NCI-H1417 (cell line): ENCODE results near the gene MGST3.
A peak's percentile ranks its signal among the peaks of the same experiment; 100 is the strongest.
"Not testable (repeated sequence)": the region's sequence is repeated elsewhere in the genome, so short reads cannot be mapped to it uniquely, and the experiment has no call there.

Experiments used
- DNase-seq, 3 experiments: peaks; one replicate each; lab custom pipeline; 2025; lab: John Stamatoyannopoulos, UW

MGST3 gene

DNA sequence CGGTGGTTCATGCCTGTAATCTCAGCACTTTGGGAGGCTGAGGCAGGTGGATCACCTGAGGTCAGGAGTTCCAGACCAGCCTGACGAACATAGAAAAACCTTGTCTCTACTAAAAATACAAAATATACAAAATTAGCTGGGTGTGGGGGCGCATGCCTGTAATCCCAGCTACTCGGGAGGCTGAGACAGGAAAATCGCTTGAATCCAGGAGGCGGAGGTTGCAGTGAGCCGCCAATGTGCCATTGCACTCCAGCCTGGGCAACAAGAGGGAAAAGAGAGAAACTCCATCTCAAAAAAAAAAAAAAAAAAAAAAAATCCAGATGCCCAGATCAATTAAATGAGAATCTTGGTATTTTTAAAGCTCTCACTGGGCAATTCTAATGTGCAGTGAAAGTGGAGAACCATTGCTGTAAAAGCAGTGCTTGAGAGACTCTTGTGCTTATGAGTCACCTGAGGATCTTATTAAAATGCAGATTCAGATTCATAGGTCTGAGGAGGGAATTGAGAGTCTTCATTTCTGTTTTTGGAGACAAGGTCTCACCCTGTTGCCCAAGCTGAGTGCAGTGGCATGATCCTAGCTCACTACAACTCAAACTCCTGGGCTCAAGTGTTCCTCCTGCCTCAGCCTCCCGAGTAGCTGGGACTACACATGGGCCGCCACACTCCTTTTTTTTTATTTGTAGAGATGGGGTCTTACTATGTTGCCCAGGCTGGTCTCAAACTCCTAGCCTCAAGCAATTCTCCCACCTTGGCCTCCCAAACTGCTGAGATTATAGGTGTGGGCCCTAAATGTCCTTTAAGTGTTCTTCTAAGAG lies 27.9 kb downstream of the MGST3 start:
- DNase-seq = not testable (repeated sequence)

DNA sequence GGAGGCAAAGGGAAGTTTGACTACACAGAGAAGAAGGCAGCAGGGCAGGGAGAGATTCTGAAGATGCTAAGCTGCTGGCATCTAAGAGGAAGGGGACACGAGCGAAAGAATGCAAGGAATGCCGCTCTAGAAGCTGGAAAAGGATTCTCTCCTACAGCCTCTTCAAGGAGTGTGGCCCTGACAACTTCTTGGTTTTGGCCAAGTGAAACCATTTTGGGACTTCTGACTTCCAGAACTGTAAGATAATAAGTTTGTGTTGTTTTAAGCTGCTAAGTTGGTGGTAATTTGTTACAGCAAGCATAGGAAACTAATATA lies 28.5 kb downstream of the MGST3 start:
- DNase-seq = no peak

DNA sequence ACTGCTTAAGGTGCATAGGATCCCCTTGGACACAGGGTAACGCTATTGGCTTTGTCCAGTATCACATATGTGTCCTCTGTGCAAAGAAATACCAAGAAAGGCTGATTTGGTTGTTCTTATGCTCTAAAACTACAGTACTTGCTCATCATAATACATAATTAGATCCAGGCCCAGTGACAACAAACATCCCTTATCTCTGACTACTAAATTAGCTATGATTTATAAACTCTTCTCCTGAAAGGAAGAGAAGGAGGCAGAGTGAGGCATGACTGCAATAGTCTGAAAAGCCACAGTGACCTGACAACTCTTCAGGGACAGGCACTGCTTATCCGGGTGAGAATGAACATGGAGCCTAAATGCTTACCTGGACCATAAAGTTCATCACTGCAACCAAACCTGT lies 30.7 kb downstream of the MGST3 start:
- no peak for DNase-seq

GRCh38 chr1:165662186-165662585 lies 31.2 kb downstream of the MGST3 start:
- DNase-seq = no peak

DNA sequence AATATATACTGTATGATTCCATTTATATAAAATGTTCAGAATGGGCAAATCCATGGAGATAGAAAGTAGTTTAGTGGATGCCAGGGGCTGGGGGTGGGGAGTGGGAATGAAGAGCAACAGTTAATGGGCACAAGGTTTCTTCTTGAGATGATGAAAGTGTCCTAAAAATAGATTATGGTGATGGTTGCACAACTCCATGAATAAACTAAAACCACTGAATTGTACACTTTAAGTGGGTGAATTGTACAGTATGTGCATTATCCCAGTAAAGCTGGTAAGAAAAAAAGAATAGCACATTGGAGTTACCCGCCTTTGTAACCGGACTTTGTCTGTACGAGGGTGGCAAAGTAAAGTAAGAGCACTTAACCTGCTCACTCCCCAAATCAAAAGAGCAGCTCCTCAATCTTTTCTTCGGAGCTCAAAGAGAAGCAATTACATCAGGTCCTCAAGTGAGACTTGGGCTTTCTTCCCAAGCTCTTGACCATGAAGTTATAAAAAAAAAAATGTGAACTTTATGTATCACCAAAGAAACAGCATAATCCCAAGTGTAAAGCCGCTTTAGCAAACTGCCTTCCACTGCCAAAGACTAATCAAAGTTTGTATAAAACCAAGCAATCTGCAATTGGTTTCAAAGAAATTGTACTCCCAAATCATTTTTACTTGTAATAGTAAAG lies 35.3 kb downstream of the MGST3 start:
- peak in 1 of 3 experiments; percentile 26 for DNase-seq

GRCh38 chr1:165668184-165668583 lies 37.1 kb downstream of the MGST3 start:
- no peak for DNase-seq

DNA sequence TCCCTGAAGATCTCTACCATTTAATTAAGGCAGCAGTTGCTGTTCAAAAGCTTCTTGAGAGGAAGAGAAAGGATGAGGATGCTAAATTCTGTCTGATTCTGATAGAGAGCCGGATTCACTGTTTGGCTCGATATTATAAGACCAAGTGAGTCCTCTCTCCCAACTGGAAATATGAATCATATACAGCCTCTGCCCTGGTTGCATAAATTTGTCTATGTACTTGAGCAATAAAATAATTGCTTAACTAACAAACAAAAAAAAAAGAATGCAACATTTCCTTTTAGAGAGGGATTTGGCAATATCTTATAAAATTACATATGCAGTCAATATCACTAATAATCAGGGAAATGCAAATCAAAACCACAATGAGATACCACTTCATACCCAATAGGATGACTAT lies 40.5 kb downstream of the MGST3 start:
- DNase-seq = no peak

GRCh38 chr1:165674599-165674998 lies 43.6 kb downstream of the MGST3 start:
- no peak for DNase-seq

DNA sequence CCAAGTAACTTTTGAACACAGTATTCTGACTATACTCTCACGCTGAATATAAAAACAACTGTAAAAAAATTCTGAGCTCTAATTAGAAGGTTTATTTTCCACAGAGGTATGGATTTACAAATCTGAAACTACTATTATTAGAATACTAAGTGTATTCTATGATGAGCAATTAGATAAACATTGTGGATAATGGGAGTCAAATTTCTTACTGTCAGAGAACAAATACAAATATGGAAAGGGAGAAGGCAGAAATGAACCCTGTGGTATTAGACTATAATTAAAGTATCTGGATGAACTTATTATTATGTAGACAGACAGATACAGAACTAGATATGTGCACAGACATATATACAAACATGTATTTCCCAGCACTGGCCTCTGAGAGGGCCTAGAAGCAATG lies 44.8 kb downstream of the MGST3 start:
- DNase-seq = peak in 1 of 3 experiments; percentile 22

DNA sequence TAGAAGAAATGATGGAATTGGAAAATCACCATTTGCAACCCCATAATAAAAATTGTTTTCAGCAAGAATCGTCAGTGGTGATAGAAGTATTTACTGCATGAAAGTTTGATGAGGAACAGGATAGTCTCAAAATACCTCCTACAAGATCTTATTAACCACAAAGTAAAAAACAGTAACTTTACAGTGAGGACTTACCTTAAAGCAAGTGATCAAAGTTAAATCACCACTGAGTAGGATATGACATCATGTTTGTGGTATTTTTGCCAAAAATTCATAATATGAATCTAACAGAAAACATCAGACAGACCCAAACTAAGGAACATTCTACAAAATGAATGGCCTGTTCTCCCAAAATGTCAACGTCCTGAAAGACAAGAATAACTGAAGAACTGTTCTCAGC lies 47.5 kb downstream of the MGST3 start:
- no peak for DNase-seq

DNA sequence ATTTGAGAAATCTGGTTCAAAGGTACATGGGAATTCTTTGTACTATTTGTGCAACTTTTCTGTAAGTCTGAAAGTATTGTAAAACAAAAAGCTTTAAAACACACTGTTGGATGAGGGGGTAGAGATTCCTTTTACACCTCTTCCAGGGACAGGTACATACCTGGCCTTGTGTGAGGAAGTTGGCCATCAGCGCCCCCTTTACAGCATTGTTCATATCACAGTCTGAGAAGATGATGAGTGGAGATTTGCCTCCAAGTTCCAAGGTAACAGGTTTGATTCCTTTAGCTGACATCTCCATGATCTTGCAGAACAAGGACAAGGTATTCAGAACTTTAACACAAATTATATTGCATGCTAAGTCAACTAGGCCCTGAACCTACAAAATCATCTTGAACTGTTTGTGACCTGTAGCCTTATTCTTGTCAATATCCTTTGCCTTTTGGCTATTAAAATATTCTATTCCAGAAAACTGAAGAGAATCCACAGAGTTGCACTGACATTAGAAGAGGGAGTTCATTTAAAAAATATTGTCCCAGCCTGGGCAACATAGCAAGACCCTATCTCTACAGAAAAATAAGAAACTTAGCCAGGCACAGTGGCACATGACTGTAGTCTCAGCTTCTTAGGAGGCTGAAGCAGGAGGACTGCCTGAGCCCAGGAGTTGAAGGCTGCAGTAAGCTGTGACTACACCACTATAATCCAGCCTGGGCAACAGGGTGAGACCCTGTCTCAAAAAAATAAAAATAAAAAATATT lies 48.4 kb downstream of the MGST3 start:
- no peak for DNase-seq

DNA sequence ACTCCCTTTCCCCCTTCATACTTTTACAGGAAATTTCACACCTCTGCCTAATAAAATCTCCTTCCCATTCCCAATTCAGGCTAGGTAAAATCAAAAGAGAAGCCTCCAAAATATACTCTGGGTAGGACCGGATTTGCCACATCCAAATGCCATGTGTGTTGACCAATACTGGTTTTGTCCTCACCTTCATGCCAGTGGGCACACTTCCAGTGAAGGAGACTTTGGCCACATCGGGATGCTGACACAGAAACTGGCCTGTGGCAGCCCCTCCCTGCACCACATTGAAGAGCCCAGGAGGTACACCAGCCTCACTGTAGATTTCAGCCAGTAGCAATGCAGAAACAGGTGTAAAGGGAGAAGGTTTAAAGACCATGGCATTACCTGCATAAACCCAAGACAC lies 49.3 kb downstream of the MGST3 start:
- DNase-seq = no peak

GRCh38 chr1:165680773-165681172 lies 49.7 kb downstream of the MGST3 start:
- DNase-seq = not testable (repeated sequence)

GRCh38 chr1:165683848-165684485 lies 52.9 kb downstream of the MGST3 start:
- DNase-seq = no peak

DNA sequence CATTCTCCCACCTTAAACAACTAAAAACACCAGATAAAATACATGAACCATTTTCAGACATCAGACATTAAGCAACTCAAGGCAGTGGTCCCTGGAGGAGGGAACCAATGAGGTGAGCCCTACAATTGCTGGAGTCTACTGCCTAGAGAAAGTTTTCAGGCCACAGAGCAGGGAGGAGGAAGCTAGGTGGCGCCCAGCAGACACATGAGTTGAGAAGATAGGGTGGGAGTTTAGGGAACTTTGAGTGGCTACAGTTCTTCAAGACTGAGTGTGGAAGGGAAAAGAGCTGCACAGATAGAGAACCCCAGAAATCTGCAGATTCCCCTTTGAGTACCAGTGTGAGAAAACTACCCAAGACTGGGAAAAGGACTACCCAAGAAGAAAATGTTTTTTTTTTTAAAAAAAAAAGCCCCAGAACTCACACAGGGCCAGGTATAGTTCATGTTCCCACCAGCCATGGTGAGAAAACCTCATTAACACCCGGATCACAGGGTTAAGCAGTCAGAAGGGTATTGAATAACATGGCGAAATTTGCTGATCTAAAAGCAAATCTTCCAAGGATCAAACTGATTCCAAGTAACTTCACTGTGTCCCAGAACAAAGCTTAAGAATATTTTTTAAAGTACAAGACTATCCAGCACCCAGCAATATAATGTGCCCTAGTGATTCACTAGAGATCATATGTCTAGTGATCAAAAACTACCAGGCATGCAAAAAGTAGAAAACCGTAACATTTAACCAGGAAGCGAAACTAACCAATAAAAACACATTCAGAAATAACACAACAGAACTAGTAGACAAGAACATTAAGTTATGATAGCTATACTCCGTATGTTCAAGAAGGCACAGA lies 55.3 kb downstream of the MGST3 start:
- DNase-seq = no peak

GRCh38 chr1:165686971-165687433 lies 56.0 kb downstream of the MGST3 start:
- DNase-seq = no peak

DNA sequence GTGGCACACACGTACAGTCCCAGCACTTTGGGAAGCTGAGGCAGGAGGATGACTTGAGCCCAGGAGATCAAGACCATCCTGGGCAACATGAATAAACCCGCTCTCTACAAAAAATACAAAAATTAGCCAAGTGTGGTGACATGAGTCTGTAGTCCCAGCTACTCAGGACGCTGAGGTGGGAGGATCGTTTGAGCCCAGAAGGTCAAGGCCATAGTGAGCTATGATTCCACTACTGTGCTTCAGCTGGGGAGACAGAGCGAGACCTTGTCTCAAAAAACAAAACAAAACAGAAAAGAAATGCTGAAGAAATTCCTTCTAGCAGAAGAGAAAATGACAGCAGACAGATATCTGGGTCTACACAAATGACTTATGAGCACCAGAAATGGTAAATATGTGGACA lies 57.0 kb downstream of the MGST3 start:
- no peak for DNase-seq

GRCh38 chr1:165695031-165695430 lies 64.0 kb downstream of the MGST3 start:
- DNase-seq = no peak

DNA sequence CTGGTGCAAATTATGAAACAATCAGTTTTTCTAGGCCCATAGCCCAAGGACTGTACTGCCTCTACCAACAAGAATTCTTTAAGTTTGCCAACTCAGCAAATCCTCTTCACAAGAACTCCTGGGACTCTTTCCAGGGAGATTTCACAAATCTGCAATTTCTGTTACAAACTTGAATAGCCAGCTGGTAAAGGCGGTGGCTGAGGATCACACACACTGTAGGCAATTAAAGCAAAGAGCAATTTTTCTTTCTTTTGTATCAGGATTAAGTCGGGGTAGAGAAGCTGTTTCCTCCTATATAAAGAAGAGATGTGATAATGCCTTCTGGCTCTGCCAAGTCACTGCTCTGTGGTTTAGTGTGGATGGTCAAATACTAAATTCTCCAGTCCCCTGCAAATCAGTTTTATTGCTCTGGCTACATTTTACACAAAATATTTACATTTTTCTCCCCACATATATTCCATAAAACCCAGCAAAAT lies 65.6 kb downstream of the MGST3 start:
- no peak for DNase-seq

- peak in 1 of 3 experiments; percentile 59 for DNase-seq
Observed at GRCh38 chr1:165697491-165697880, 66.5 kb downstream of the MGST3 start.
